LNCaP clone FGC (cell line): ENCODE data around the gene XYLT1.
"Not testable (repeated sequence)": the region's sequence is repeated elsewhere in the genome, so short reads cannot be mapped to it uniquely, and the experiment has no call there.

Source experiments
- DNase-seq: peaks from one replicate; pipeline ENCODE4 v3.0.0-alpha.2; 2011; ENCODE audit warnings: low read depth
- H3K4me3 ChIP-seq: 2 replicates; pipeline ENCODE4 v1.5.1; 2011; ENCODE audit warnings: mild to moderate bottlenecking, low read depth, low read length, control low read depth
- TF ChIP-seq, protein P1 (sequence below): IDR thresholded peaks from 2 replicates; pipeline ENCODE4 v1.5.1; 2012; ENCODE audit warnings: mild to moderate bottlenecking; ENCODE audit not compliant: control insufficient read depth, insufficient read depth; ENCODE audit errors: extremely low read depth

XYLT1 gene

DNA sequence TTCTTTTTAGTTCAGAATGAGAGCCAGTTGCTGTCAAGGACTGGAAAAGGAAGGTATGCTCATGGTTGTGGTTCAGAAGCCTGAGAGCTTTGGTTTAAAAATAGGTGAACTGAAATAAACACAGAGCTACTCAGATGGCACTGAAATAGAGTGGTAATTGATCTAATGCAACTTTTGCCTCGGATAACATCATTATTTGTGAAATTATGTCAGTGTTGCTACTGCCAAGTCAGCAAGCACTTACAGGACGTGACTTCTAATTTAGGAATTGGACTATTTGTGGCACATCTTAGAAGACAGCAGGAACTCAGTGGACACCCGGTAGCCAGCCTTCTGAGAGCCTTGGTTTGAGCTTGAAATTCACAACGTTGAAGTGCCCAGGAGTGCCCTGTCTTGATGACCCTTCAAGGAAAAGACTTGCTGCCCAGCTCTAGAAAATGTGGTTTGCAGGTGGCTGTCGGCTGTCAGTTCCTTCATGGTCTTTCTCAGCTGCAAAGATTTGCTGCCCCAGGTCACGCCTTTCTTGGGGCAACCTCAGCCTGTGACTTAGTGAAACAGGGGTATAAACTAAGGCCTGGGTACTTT, 42.0 kb upstream of the XYLT1 start:
- no peak for DNase-seq
- no peak overlapping the region for H3K4me3 ChIP-seq
- TF ChIP-seq, protein P1, sequence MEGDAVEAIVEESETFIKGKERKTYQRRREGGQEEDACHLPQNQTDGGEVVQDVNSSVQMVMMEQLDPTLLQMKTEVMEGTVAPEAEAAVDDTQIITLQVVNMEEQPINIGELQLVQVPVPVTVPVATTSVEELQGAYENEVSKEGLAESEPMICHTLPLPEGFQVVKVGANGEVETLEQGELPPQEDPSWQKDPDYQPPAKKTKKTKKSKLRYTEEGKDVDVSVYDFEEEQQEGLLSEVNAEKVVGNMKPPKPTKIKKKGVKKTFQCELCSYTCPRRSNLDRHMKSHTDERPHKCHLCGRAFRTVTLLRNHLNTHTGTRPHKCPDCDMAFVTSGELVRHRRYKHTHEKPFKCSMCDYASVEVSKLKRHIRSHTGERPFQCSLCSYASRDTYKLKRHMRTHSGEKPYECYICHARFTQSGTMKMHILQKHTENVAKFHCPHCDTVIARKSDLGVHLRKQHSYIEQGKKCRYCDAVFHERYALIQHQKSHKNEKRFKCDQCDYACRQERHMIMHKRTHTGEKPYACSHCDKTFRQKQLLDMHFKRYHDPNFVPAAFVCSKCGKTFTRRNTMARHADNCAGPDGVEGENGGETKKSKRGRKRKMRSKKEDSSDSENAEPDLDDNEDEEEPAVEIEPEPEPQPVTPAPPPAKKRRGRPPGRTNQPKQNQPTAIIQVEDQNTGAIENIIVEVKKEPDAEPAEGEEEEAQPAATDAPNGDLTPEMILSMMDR, result no peak

DNA sequence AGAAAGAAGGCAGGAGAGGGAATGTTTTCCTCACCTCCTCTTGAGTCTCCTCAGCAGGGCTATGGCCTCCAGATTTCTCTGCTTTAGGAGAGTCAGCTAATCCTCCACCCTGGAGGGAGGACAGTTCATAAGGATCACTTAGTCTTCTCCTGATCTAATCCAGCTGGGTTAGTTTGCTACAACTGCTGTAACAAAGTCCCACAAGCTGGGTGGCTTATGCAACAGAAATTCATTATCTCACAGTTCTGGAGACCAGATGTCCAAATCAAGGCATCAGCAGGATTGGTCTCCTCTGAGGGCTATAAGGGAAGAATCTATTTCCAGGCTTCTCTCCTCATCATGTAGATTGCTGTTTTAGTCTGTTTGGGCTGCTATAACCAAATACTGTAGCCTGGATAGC, 40.6 kb upstream of the XYLT1 start:
- DNase-seq, result no peak

DNA sequence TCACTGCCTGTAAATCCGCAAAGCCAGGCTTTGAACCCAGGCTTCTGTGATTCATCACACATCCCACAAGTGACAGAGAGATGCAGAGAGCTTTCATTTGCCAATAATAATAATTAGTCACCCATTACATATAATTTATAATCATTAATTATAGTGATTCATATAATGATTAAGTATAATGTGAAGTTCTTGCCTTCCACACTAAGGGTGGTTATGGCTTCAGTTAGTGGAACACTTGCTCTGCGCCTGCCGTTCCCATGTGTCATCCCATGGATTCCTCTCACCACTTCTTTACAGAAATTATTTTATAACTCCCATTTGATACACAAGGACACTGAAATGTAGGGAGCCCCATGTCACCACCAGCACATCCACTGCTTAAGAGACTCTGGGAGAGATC, 39.8 kb upstream of the XYLT1 start:
- no peak for DNase-seq
- TF ChIP-seq, protein P1, result no peak
- no peak overlapping the region for H3K4me3 ChIP-seq

More for the DNA sequence above, 40.6 kb upstream of the XYLT1 start:
- TF ChIP-seq, protein P1, result no peak
- H3K4me3 ChIP-seq, result no peak overlapping the region

DNA sequence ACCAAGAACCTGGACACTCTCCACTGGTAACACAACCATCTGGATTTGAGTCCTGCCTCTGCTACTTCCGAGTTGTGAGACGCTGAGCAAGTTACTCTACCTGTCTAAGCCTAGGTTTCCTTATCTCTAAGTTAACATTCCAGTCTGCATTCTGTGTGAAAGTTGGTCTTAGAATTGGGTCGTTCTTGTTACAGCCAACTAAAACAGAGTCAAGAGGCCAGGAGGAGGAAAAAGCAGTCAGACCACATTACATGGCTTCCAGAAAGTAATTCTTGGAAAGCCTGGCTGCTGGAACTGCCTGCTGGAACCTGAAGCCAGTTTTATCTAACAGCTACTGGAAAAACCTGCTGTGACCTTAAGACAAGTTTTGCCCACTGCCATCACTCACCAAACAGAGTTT, 38.4 kb upstream of the XYLT1 start:
- TF ChIP-seq, protein P1, result no peak
- no peak for DNase-seq
- no peak overlapping the region for H3K4me3 ChIP-seq

DNA sequence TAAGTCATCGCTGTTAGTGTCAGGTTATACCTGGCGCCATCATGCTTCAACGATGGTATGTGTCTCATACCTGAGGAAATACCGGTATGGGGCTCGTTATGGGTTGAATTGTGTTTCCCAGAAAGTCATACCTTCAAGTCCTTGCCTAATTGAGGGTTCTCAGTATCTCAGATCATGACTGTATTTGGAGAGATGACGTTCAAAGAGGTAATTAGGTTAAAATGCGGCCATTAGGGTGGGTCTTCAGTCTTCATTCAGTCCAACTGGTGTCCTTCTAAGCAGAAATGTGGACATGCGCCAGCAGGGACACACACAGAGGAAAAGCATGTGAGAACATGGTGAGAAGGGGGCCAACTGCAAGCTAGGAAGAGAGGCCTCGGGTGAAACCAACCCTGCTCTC, 37.5 kb upstream of the XYLT1 start:
- no peak overlapping the region for H3K4me3 ChIP-seq
- no peak for DNase-seq
- TF ChIP-seq, protein P1, result no peak

DNA sequence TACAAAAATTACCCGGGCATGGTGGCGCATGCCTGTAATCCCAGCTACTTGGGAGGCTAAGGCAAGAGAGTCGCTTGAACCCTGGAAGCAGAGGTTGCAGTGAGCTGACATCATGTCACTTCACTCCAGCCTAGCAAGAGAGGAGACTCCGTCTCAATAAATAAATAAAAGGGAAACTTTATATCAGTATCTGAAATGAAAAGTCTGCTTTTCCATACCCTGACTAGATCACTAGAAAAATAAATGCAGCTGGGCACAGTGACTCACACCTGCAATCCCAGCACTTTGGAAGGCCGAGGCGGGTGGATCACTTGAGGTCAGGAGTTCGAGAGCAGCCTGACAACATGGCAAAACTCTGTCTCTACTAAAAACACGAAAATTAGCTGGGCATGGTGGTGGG, 36.8 kb upstream of the XYLT1 start:
- not testable (repeated sequence) for DNase-seq, H3K4me3 ChIP-seq

DNA sequence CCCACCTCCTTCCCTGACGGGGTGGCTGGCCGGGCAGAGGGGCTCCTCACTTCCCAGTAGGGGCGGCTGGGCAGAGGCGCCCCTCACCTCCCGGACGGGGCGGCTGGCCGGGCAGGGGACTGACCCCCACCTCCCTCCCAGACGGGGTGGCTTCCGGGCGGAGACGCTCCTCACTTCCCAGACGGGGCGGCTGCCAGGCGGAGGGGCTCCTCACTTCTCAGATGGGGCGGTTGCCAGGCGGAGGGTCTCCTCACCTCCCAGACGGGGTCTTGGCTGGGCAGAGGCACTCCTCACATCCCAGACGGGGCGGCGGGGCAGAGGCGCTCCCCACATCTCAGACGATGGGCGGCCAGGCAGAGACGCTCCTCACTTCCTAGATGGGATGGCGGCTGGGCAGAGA, 35.1 kb upstream of the XYLT1 start:
- not testable (repeated sequence) for DNase-seq, H3K4me3 ChIP-seq

DNA sequence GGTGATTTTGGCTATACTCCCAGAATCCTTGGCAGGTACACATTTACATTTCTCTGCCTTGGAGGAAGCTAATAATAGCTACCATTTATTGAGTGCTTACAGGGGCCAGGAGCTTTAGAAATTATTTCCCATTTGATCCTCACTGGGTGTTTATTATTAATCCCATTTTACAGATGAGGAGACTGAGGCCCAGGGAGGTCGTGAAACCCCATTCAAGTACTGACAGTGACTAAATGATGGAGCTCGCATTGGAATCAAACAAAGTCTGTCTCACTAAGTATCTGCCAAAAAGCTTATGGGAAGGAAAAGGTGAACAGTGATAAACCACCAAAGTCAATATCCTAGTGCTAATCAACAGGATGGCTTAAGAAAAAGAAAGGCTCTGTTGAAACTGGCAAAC, 33.3 kb upstream of the XYLT1 start:
- H3K4me3 ChIP-seq, result no peak overlapping the region
- TF ChIP-seq, protein P1, result no peak
- DNase-seq, result no peak
